IMR-90 (cell line): ENCODE data around the gene RUSC1. TPM values are rescaled to one million over a fixed set of nuclear protein-coding genes. Genes with fewer than 3 reads are reported as not detected.

Experiments used
- ATAC-seq: fragments of 200-7000 bp; cut with Tn5 transposase; 2 replicates; pipeline ENCODE4 v1.9.1; 2020; ENCODE audit warnings: low read depth, mild to moderate bottlenecking, moderate library complexity
- BruUV-seq: library from RNA; stranded (reverse); fragments of 400-500 nt; replicated peaks from 2 replicates; lab custom pipeline; 2021; lab: Mats Ljungman, UMichigan
- CTCF ChIA-PET: fragments of 300-600 bp; formaldehyde crosslinking; extraction: SDS; loops from one replicate; lab custom pipeline; 2021; ENCODE audit warnings: antibody characterized with exemption; lab: Yijun Ruan, JAX
- POLR2A ChIA-PET: fragments of 300-600 bp; sonication (Branson Sonifier 250); formaldehyde crosslinking; loops from one replicate; lab custom pipeline; 2022; ENCODE audit warnings: antibody characterized with exemption; ENCODE audit not compliant: unreplicated experiment; lab: Charles Lee
- DNase-seq: peaks from one replicate; pipeline ENCODE4 v3.0.0; 2013
- H2AFZ ChIP-seq: replicated peaks from 2 replicates; pipeline ENCODE3; 2013; ENCODE audit warnings: low read length, mild to moderate bottlenecking; ENCODE audit not compliant: poor library complexity
- H2AK5ac ChIP-seq: 2 replicates; pipeline ENCODE4 v1.6.1; 2013; ENCODE audit warnings: low read depth, low read length, inconsistent platforms
- H2AK9ac ChIP-seq: replicated peaks from 2 replicates; pipeline ENCODE3; 2013; ENCODE audit warnings: mild to moderate bottlenecking, low read depth, low read length, moderate library complexity; ENCODE audit not compliant: poor library complexity
- H2BK120ac ChIP-seq: 2 replicates; pipeline ENCODE4 v1.6.1; 2013; ENCODE audit warnings: low read depth, low read length, inconsistent platforms
- H2BK15ac ChIP-seq: 3 replicates; pipeline ENCODE4 v1.6.1; 2013; ENCODE audit warnings: low read depth, low read length, inconsistent platforms
- H2BK20ac ChIP-seq: 2 replicates; pipeline ENCODE4 v1.6.1; 2013; ENCODE audit warnings: low read depth, mild to moderate bottlenecking, inconsistent platforms, low read length, moderate library complexity
- H2BK5ac ChIP-seq: 2 replicates; pipeline ENCODE4 v1.6.1; 2013; ENCODE audit warnings: mild to moderate bottlenecking, low read depth, low read length, inconsistent platforms; ENCODE audit not compliant: poor library complexity, severe bottlenecking
- H3K14ac ChIP-seq: replicated peaks from 2 replicates; pipeline ENCODE4 v1.6.1; 2013; ENCODE audit warnings: low read depth, low read length, inconsistent platforms
- H3K18ac ChIP-seq: 2 replicates; pipeline ENCODE4 v1.6.1; 2013; ENCODE audit warnings: low read depth, low read length, control low read depth
- H3K23ac ChIP-seq: 2 replicates; pipeline ENCODE4 v1.6.1; 2013; ENCODE audit warnings: low read depth, low read length, inconsistent platforms
- H3K27ac ChIP-seq: 2 replicates; pipeline ENCODE4 v1.5.1; 2013; ENCODE audit warnings: mild to moderate bottlenecking, control low read depth, low read length; ENCODE audit not compliant: insufficient read depth
- H3K27me3 ChIP-seq: 2 replicates; pipeline ENCODE4 v1.6.1; 2013; ENCODE audit warnings: low read length; ENCODE audit not compliant: control insufficient read depth, insufficient read depth
- H3K36me3 ChIP-seq: 2 replicates; pipeline ENCODE4 v1.6.1; 2013; ENCODE audit warnings: low read length, mixed read lengths; ENCODE audit not compliant: control insufficient read depth, insufficient read depth
- H3K4ac ChIP-seq: 2 replicates; pipeline ENCODE4 v1.6.1; 2013; ENCODE audit warnings: low read depth, low read length, inconsistent platforms
- H3K4me1 ChIP-seq: 2 replicates; pipeline ENCODE4 v1.6.1; 2013; ENCODE audit warnings: low read length, mixed read lengths; ENCODE audit not compliant: control insufficient read depth, insufficient read depth
- H3K4me2 ChIP-seq: 2 replicates; pipeline ENCODE4 v1.6.1; 2013; ENCODE audit warnings: low read depth, mild to moderate bottlenecking, control low read depth, low read length, moderate library complexity
- H3K4me3 ChIP-seq: 2 replicates; pipeline ENCODE4 v1.5.1; 2013; ENCODE audit warnings: low read depth, mild to moderate bottlenecking, control low read depth, low read length, moderate library complexity; ENCODE audit not compliant: insufficient read depth
- H3K56ac ChIP-seq: 2 replicates; pipeline ENCODE4 v1.6.1; 2013; ENCODE audit warnings: low read length, inconsistent platforms; ENCODE audit not compliant: insufficient read depth; ENCODE audit errors: extremely low read depth
- H3K79me1 ChIP-seq, 2 experiments: 2 replicates each; pipeline ENCODE4 v1.6.1; 2013; ENCODE audit warnings: low read length in 2 of 2, inconsistent platforms in 1 of 2, low read depth in 1 of 2
- H3K9ac ChIP-seq: 2 replicates; pipeline ENCODE4 v1.6.1; 2013; ENCODE audit warnings: low read depth, low read length, control low read depth
- H3K9me1 ChIP-seq: 2 replicates; pipeline ENCODE4 v1.6.1; 2013; ENCODE audit warnings: low read length, inconsistent platforms; ENCODE audit not compliant: insufficient read depth
- H3K9me3 ChIP-seq: 2 replicates; pipeline ENCODE4 v1.6.1; 2013; ENCODE audit warnings: low read length; ENCODE audit not compliant: control insufficient read depth, insufficient read depth
- H4K20me1 ChIP-seq: 2 replicates; pipeline ENCODE4 v1.6.1; 2013; ENCODE audit warnings: low read length, inconsistent platforms; ENCODE audit not compliant: insufficient read depth
- H4K5ac ChIP-seq: 2 replicates; pipeline ENCODE4 v1.6.1; 2013; ENCODE audit warnings: mild to moderate bottlenecking, low read depth, low read length, control low read depth
- H4K8ac ChIP-seq, 2 experiments: 2 replicates each; pipeline ENCODE4 v1.6.1; 2013; ENCODE audit warnings: low read depth in 2 of 2, low read length in 2 of 2, control low read depth in 1 of 2, inconsistent platforms in 1 of 2
- H4K91ac ChIP-seq: 2 replicates; pipeline ENCODE4 v1.6.1; 2013; ENCODE audit warnings: low read depth, low read length, inconsistent platforms; ENCODE audit not compliant: insufficient read depth
- BHLHE40 ChIP-seq: fragments of 150-350 bp; IDR thresholded peaks from 2 replicates; pipeline ENCODE4 v1.6.1; 2016; ENCODE audit warnings: mild to moderate bottlenecking, low read depth, low read length
- CHD1 ChIP-seq: IDR thresholded peaks from 2 replicates; pipeline ENCODE4 v1.6.1; 2012; ENCODE audit warnings: low read depth, low read length, improper control_type of control experiment
- CTCF ChIP-seq: conservative IDR thresholded peaks from 2 replicates; pipeline ENCODE4 v1.5.1; 2012; ENCODE audit warnings: mild to moderate bottlenecking, low read depth, low read length, improper control_type of control experiment
- FOS ChIP-seq: fragments of 150-350 bp; IDR thresholded peaks from 2 replicates; pipeline ENCODE4 v1.6.1; 2016; ENCODE audit warnings: low read depth, low read length
- MAFK ChIP-seq: IDR thresholded peaks from 2 replicates; pipeline ENCODE4 v1.6.1; 2012; ENCODE audit warnings: low read depth, low read length, improper control_type of control experiment
- MAZ ChIP-seq: IDR thresholded peaks from 2 replicates; pipeline ENCODE4 v1.6.1; 2012; ENCODE audit warnings: low read depth, mild to moderate bottlenecking, low read length, improper control_type of control experiment, moderate library complexity, borderline replicate concordance
- MXI1 ChIP-seq: IDR thresholded peaks from 2 replicates; pipeline ENCODE4 v1.6.1; 2012; ENCODE audit warnings: low read depth, mild to moderate bottlenecking, low read length, moderate library complexity, borderline replicate concordance
- NFE2L2 ChIP-seq: fragments of 150-350 bp; IDR thresholded peaks from 2 replicates; pipeline ENCODE4 v1.6.1; 2016; ENCODE audit warnings: low read depth, mild to moderate bottlenecking, low read length
- RCOR1 ChIP-seq: IDR thresholded peaks from 2 replicates; pipeline ENCODE4 v1.6.1; 2012; ENCODE audit warnings: mild to moderate bottlenecking, low read length, improper control_type of control experiment; ENCODE audit not compliant: insufficient replicate concordance
- RFX5 ChIP-seq: IDR thresholded peaks from 2 replicates; pipeline ENCODE4 v1.8.0; 2012; ENCODE audit warnings: low read depth, mild to moderate bottlenecking, low read length, moderate library complexity
- USF2 ChIP-seq: fragments of 150-350 bp; IDR thresholded peaks from 2 replicates; pipeline ENCODE4 v1.6.1; 2017; ENCODE audit warnings: mild to moderate bottlenecking, antibody characterized with exemption, low read length, low read depth
- WGBS, 2 experiments: methylation state at CpG; one replicate each; pipeline versions ENCODE4 v1.1.5 to v1.1.7; 2013; ENCODE audit warnings: missing lambda C conversion rate in 2 of 2; ENCODE audit not compliant: insufficient read length in 1 of 2; ENCODE audit errors: extremely low coverage in 2 of 2; 5-methylcytosine and 5-hydroxymethylcytosine counted together
- dilution Hi-C: fragments of 300-500 bp; cut with HindIII; formaldehyde crosslinking; loops from one replicate; pipeline ENCODE4 v1.14.3; 2018; ENCODE audit warnings: low sequenced_read_pairs; ENCODE audit not compliant: unreplicated experiment
- in situ Hi-C: fragments of 300-500 bp; cut with MboI; formaldehyde crosslinking; loops from 3 replicates; pipeline ENCODE4 v1.14.3; 2019; ENCODE audit warnings: low sequenced_read_pairs, inconsistent platforms, mixed read lengths
- intact Hi-C: fragments of 100-400 bp; cut with micrococcal nuclease; formaldehyde crosslinking; loops from 2 replicates; pipeline ENCODE4 v1.10.0; 2022
- polyA plus RNA-seq, 3 experiments: library from polyadenylated mRNA; depleted of rRNA; stranded (reverse); fragments of >200 nt; gene quantifications; 2 replicates each; pipeline ENCODE4 v1.2.3, GENCODE V29; 2012; ENCODE audit warnings: low replicate concordance in 1 of 3
- total RNA-seq: library from RNA; depleted of rRNA; stranded (reverse); fragments of >200 nt; gene quantifications from 2 replicates; pipeline ENCODE4 v1.2.3, GENCODE V29; 2012

RUSC1 gene
- total and polyA plus RNA-seq, 2 of the 4 experiments (the other 2 are of a cell fraction), result 4.1 to 31.4 TPM

- Histone ChIP-seq H3K4me3 (no peak overlapping the region), H3K27ac (no peak overlapping the region), H3K27me3 (no peaks in the 10 kb centered on the region), H3K23ac (no peak overlapping the region), H4K91ac (no peak overlapping the region), H4K8ac (no peak overlapping the region), H3K9me3 (no peaks in the 10 kb centered on the region), H3K9me1 (peaks cover 13% of the 10 kb centered on the region; the same call in 1 of the 2 replicates), H2BK120ac (no peak overlapping the region), H3K18ac (no peak overlapping the region), H4K20me1 (no peaks in the 10 kb centered on the region), H3K4ac (no peak overlapping the region), H3K56ac (no peak overlapping the region), H3K4me2 (no peak overlapping the region), H3K14ac (no peak overlapping the region), H2AFZ (no peak overlapping the region), H3K79me1 (peaks cover 0 to 52% of the 10 kb centered on the region in 2 experiments; a peak in 3 of 4 replicates), H3K9ac (no peak overlapping the region), H2BK20ac (no peak overlapping the region), H2BK15ac (no peak overlapping the region), H4K5ac (no peak overlapping the region), H3K36me3 (peaks cover 20% of the 10 kb centered on the region), H2BK5ac (no peak overlapping the region), H2AK9ac (no peak overlapping the region), H3K4me1 (peaks cover 9% of the 10 kb centered on the region; the same call in 1 of the 2 replicates), H2AK5ac (no peak overlapping the region)
- intact Hi-C loops (no loop called here), in situ Hi-C loops (loop anchor here (5.0 kb wide), 1 partner anchor 41 kb away; the partner anchor contains the start of gene HCN3), dilution Hi-C loops (no loop called here)
- ATAC-seq, result no peak
- 90% methylated on average over 6 of the region's 9 CpGs; no CpG with 5 or more reads in 1 of the 2 experiments for WGBS, 2 experiments
- DNase-seq, result no peak
- CTCF ChIA-PET, result no interaction called here
- BruUV-seq, result no TSS peak
- no peak for TF ChIP-seq MAFK
- TF ChIP-seq MXI1, result no peak
- no peak for TF ChIP-seq RCOR1
- no peak for TF ChIP-seq MAZ
- no peak for TF ChIP-seq NFE2L2
- no peak for TF ChIP-seq CTCF
- no peak for TF ChIP-seq USF2
- TF ChIP-seq RFX5, result no peak
- TF ChIP-seq BHLHE40, result no peak
- TF ChIP-seq CHD1, result no peak
- TF ChIP-seq FOS, result no peak
- POLR2A ChIA-PET, result no interaction called here
Observed at GRCh38 chr1:155318082-155318481, 2.6 kb upstream of the RUSC1 start.
